Esophagus muscularis mucosa (tissue), 4 donors: ENCODE data around the gene CEP95.

ENCODE experiments used
- EP300 ChIP-seq: sonication (generic); formaldehyde crosslinking; IDR thresholded peaks from one replicate; pipeline ENCODE4 v1.6.1; 2017; ENCODE audit warnings: antibody characterized with exemption
- POLR2A ChIP-seq: fragments of 450-650 bp; IDR thresholded peaks from one replicate; pipeline ENCODE4 v1.6.1; 2017; ENCODE audit warnings: antibody characterized with exemption, moderate library complexity, mild to moderate bottlenecking, low read depth
- POLR2AphosphoS5 ChIP-seq, 2 donors: sonication (generic); formaldehyde crosslinking; IDR thresholded peaks; one replicate each; pipeline ENCODE4 v1.6.1; 2017; ENCODE audit warnings: antibody characterized with exemption in 2 of 2
- TF ChIP-seq, protein P1 (sequence below), 3 experiments: fragments of 200-600 bp in 2 of 3; fragments of 450-650 bp in 1 of 3; sonication (generic) in 2 of 3; IDR thresholded peaks; one replicate each; pipeline ENCODE4 v1.5.1; 2017 to 2019; ENCODE audit warnings: antibody characterized with exemption in 3 of 3, mild to moderate bottlenecking in 2 of 3, moderate library complexity in 1 of 3

GRCh38 chr17:64546716-64547115, 39.9 kb downstream of the CEP95 start:
- TF ChIP-seq, protein P1, sequence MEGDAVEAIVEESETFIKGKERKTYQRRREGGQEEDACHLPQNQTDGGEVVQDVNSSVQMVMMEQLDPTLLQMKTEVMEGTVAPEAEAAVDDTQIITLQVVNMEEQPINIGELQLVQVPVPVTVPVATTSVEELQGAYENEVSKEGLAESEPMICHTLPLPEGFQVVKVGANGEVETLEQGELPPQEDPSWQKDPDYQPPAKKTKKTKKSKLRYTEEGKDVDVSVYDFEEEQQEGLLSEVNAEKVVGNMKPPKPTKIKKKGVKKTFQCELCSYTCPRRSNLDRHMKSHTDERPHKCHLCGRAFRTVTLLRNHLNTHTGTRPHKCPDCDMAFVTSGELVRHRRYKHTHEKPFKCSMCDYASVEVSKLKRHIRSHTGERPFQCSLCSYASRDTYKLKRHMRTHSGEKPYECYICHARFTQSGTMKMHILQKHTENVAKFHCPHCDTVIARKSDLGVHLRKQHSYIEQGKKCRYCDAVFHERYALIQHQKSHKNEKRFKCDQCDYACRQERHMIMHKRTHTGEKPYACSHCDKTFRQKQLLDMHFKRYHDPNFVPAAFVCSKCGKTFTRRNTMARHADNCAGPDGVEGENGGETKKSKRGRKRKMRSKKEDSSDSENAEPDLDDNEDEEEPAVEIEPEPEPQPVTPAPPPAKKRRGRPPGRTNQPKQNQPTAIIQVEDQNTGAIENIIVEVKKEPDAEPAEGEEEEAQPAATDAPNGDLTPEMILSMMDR (IDR thresholded peaks at IDR 0.05) = no peak
- TF ChIP-seq POLR2A (no peak), POLR2AphosphoS5 (IDR thresholded peaks at IDR 0.05) (no peak), EP300 (no peak)
